Measurements from ENCODE around the gene C16orf96.

The C16orf96 gene

GRCh38 chr16:4557973-4558372, 1.8 kb downstream of the C16orf96 start:
- ATAC-seq (ENCODE audit: insufficient read depth, low read depth) (no peak), DNase-seq (no peak)
- Histone ChIP-seq H3K36me3 (ENCODE audit: insufficient read depth, low read length) (no peaks in the 10 kb centered on the region), H4K20me1 (ENCODE audit: insufficient read depth, low read length) (no peaks in the 10 kb centered on the region), H3K9me3 (ENCODE audit: insufficient read depth, low read length, severe bottlenecking) (no peaks in the 10 kb centered on the region), H3K4me3 (ENCODE audit: low read depth in 1 of 2, low read length in 2 of 2) (no peak overlapping the region), H3K27ac (ENCODE audit: low read length) (no peak overlapping the region), H3K4me1 (ENCODE audit: insufficient read depth, low read length) (no peaks in the 10 kb centered on the region), H3K79me2 (ENCODE audit: insufficient read depth, low read length) (no peaks in the 10 kb centered on the region), H3K9ac (ENCODE audit: low read depth, low read length) (no peak overlapping the region), H3K4me2 (ENCODE audit: insufficient read depth, low read length) (no peak overlapping the region), H3K27me3 (ENCODE audit: insufficient read depth, low read length, poor library complexity) (peaks cover 5% of the 10 kb centered on the region), H2AFZ (ENCODE audit: low read depth, low read length) (no peak overlapping the region)
- TF ChIP-seq CTCF (IDR thresholded peaks at IDR 0.05; ENCODE audit: borderline replicate concordance, extremely low read depth, low read length, poor library complexity, severe bottlenecking), result no peak
- no peak for TF ChIP-seq EZH2 (IDR thresholded peaks at IDR 0.05; ENCODE audit: borderline replicate concordance, low read depth, low read length, severe bottlenecking)

GRCh38 chr16:4561596-4561995, 5.5 kb downstream of the C16orf96 start:
- no peaks in the 10 kb centered on the region for H4K20me1 ChIP-seq (ENCODE audit: insufficient read depth, low read length)
- no peaks in the 10 kb centered on the region for H3K9me3 ChIP-seq (ENCODE audit: insufficient read depth, low read length, severe bottlenecking)
- no peak for ATAC-seq (ENCODE audit: insufficient read depth, low read depth)
- peaks cover 6% of the 10 kb centered on the region for H3K27me3 ChIP-seq (ENCODE audit: insufficient read depth, low read length, poor library complexity)
- H3K36me3 ChIP-seq (ENCODE audit: insufficient read depth, low read length), result no peaks in the 10 kb centered on the region
- H3K27ac ChIP-seq (ENCODE audit: low read length), result no peak overlapping the region
- H3K4me2 ChIP-seq (ENCODE audit: insufficient read depth, low read length), result no peak overlapping the region
- no peak overlapping the region for H3K4me3 ChIP-seq (ENCODE audit: low read depth in 1 of 2, low read length in 2 of 2)
- H3K4me1 ChIP-seq (ENCODE audit: insufficient read depth, low read length), result no peaks in the 10 kb centered on the region
- TF ChIP-seq CTCF (IDR thresholded peaks at IDR 0.05; ENCODE audit: borderline replicate concordance, extremely low read depth, low read length, poor library complexity, severe bottlenecking), result no peak
- no peak for TF ChIP-seq EZH2 (IDR thresholded peaks at IDR 0.05; ENCODE audit: borderline replicate concordance, low read depth, low read length, severe bottlenecking)
- no peak overlapping the region for H2AFZ ChIP-seq (ENCODE audit: low read depth, low read length)
- H3K9ac ChIP-seq (ENCODE audit: low read depth, low read length), result no peak overlapping the region
- no peaks in the 10 kb centered on the region for H3K79me2 ChIP-seq (ENCODE audit: insufficient read depth, low read length)
- DNase-seq, result no peak

GRCh38 chr16:4564661-4565267, 8.6 kb downstream of the C16orf96 start:
- H3K79me2 ChIP-seq (ENCODE audit: insufficient read depth, low read length), result no peaks in the 10 kb centered on the region
- no peak for TF ChIP-seq CTCF (IDR thresholded peaks at IDR 0.05; ENCODE audit: borderline replicate concordance, extremely low read depth, low read length, poor library complexity, severe bottlenecking)
- TF ChIP-seq EZH2 (IDR thresholded peaks at IDR 0.05; ENCODE audit: borderline replicate concordance, low read depth, low read length, severe bottlenecking), result no peak
- no peak overlapping the region for H3K4me2 ChIP-seq (ENCODE audit: insufficient read depth, low read length)

More at GRCh38 chr16:4564661-4565267, 8.6 kb downstream of the C16orf96 start:
- ATAC-seq (ENCODE audit: insufficient read depth, low read depth) (no peak), DNase-seq (no peak)
- Histone ChIP-seq H4K20me1 (ENCODE audit: insufficient read depth, low read length) (no peaks in the 10 kb centered on the region), H2AFZ (ENCODE audit: low read depth, low read length) (no peak overlapping the region), H3K27ac (ENCODE audit: low read length) (no peak overlapping the region), H3K9ac (ENCODE audit: low read depth, low read length) (no peak overlapping the region), H3K9me3 (ENCODE audit: insufficient read depth, low read length, severe bottlenecking) (no peaks in the 10 kb centered on the region), H3K27me3 (ENCODE audit: insufficient read depth, low read length, poor library complexity) (peaks cover 6% of the 10 kb centered on the region), H3K4me3 (ENCODE audit: low read depth in 1 of 2, low read length in 2 of 2) (no peak overlapping the region), H3K36me3 (ENCODE audit: insufficient read depth, low read length) (no peaks in the 10 kb centered on the region), H3K4me1 (ENCODE audit: insufficient read depth, low read length) (no peaks in the 10 kb centered on the region)
